ENCODE data around the gene DUSP7.

The DUSP7 gene

DNA sequence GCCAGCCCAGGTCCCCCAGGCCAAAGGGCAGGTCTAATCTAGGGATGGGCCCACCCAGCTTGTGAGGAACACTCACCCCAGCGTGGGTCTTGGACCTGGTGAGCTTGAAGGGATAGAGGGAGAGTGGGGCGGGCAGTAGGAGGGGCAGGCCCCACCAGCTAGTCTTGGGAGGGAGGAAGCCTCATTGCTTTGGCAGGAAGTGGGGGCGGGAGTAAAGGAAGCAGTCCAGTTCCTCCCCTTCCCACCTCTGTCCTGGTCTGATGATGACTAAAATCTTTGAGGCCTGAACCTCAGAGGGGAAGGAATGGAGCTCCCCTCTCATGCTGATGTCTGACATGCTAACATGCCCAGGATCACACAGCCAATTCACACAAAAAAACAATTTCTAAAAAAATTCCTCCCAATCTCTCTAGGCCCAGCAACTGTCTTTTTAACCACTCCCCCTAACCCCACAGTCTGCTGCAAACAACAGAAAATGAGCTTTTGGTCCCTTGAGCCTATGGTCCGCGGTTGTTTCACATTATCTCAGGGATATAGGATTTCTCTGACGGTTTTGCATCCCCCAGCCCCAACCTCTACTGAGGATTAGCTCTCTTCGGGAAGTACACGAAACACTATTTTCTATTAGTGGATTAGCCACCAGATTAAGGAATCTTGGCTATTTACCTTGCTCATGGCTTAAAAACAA is 30.7 kb upstream of the DUSP7 start:
- no peak for FAIRE-seq
- DNase-seq (ENCODE audit: low spot score), result peak; percentile 12

DNA sequence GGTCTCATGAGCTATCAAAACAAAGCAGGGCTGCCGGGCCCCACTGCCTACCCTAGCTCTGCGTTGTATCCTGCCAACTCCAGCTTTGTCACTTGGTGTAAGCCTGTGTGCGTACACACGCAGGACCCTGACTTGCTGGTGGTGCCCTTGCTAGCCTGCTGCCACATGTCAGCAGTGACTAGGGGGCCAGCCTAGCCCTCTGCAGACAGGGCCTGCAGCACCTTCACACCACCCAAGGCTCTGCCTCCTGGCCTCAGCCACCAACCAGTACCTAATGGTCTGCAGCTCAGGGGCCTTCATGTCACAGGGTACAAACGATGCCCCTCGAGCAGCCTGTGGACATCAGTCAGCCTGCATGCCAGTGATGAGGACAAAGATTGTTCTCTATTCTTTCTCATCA is 30.1 kb upstream of the DUSP7 start:
- DNase-seq (ENCODE audit: low spot score) (no peak), FAIRE-seq (no peak)

DNA sequence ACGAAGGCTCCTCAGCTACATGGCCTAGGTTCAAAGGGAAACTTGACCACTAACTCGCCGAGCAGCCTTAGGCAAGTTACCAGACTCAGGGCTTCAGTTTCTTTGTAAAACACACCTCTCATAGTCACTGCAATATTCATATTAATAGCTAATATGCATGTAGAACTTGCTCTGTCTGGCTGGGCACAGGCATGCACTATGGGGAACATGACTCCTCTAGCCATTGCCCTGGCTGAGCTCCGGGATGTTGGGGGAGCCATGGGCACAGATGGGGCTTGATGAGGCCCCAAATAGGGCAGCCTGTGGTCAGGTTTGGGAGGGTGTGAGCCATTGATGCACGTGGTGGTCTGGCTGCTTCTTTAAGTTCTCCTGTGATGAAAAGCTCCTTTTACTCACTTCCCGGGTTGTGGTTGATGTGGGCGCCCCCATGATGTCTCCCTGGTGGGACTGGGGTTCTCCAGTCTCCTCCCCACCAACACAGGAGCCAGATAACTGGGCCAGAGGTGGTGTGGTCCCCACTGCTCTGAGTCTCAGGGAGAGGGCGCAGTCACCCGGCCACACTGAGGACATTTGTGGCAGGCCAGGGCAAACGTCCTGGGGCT is 29.4 kb upstream of the DUSP7 start:
- no peak for FAIRE-seq
- DNase-seq (ENCODE audit: low spot score), result no peak

DNA sequence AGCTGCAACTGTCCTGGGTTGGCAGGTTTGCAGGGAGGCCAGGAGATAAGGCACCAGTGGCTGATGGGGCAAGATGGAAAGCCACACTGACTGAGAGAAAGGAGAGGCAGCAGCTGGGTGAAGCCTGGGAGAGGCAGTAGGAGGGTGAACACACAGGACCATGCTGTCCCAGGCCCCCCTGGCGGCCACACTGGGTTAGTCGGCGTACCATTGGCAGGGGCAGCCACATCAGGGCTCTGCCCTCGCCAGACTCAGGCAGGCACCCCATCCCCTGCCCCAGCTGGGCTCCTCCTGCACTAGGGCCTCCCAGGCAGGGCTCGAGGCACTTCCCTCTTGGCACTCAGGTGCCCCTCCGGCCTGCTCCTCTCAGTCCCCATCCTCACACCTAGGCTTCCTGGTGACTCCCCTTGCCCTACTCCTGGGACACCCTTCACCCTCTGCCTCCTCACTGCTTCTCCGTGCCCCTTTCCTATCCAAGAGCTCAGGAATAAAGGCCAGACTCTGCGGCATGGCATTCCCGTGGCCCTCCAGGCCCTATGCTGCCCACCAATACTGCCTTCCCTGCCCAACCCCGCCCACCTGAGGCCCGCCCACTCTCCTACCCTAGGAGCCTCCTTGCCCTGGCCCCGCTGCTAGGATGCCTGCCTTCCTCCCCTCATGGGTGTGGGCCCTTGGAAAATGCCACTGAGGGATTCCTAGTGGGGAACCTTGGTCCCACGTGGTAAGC is 28.7 kb upstream of the DUSP7 start:
- no peak for FAIRE-seq
- DNase-seq (ENCODE audit: low spot score), result no peak

DNA sequence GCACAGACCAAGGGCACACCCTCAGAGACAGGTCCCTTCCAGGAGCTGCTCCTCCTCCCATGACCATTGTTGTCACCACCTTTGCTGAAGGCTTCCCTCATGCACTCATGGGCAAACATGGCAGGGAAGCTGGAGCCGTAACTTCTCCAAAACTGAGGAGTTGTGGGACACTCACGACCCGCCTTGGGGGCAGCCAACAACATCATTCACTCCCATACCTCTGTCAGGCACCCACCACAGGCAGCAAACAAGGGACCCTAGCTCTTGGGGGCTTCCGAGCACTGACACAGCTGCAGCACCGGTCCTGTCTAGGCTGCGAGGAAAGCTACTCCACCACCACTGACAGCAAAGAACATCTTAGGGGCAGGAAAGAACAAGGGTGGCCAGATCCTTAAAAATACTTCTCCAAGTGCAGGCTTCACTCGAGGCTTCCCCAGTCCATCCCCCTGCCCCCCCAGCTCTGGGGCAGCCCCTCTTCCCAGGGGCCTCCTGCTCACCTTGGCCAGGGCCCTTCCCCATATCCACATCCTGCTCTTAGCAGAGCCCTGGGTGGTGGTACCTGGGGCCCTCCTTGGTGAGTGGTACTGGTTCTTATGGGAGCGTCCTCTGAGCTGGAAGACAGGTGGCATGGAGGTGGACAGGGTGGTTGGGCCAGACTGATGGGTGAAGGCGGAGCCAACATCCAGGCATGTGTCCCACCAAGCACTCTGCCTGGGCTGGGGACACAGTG is 28.0 kb upstream of the DUSP7 start:
- no peak for FAIRE-seq

DNA sequence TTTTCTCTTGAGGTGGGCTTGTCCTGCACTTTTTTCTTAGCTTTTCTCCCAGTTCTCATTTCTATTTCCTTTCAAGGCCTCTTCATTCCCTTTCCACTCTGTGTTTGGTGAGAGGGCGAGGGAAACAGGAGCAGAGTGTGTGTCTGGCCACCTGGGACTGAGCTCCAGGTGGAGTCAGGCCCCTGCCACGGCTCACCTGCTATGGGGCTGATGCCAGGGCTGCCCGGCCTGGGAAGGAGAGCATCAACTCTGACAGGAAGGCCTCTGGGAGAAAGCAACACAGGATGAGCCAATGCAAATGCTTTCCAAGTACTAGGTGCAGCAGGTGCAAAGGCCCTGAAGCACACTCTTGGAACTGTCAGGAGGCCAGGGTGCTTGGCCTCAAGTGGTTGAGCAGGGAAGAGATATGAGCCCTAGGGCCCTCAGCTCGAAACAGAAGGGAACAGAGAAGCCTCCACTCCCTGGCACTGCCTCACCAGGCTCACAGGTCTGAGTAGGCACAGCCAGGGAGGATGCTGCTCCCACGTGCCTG is 27.3 kb upstream of the DUSP7 start:
- DNase-seq (ENCODE audit: low spot score), result no peak
- no peak for FAIRE-seq

More for the DNA sequence above, 28.0 kb upstream of the DUSP7 start:
- DNase-seq (ENCODE audit: low spot score), result no peak

DNA sequence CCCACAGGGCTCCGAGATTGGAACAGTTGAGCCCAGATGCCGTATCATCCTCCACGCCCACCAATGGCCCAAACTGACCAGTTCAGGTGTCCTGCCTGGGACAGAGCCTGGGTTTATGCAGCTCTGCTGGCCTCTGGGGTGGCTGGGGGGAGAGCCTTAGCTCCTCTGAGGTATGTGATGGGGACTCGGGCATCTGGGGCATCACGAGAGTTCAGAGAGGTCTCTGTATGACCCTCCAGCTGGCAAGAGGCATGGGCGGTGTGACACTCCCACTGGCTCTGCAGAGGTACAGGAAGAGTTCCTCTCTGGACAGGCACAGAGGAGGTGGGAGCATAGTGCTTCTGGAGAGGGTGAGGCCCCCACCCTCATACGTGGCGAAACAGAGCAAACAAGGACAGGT is 26.6 kb upstream of the DUSP7 start:
- FAIRE-seq (no peak), DNase-seq (ENCODE audit: low spot score) (no peak)

DNA sequence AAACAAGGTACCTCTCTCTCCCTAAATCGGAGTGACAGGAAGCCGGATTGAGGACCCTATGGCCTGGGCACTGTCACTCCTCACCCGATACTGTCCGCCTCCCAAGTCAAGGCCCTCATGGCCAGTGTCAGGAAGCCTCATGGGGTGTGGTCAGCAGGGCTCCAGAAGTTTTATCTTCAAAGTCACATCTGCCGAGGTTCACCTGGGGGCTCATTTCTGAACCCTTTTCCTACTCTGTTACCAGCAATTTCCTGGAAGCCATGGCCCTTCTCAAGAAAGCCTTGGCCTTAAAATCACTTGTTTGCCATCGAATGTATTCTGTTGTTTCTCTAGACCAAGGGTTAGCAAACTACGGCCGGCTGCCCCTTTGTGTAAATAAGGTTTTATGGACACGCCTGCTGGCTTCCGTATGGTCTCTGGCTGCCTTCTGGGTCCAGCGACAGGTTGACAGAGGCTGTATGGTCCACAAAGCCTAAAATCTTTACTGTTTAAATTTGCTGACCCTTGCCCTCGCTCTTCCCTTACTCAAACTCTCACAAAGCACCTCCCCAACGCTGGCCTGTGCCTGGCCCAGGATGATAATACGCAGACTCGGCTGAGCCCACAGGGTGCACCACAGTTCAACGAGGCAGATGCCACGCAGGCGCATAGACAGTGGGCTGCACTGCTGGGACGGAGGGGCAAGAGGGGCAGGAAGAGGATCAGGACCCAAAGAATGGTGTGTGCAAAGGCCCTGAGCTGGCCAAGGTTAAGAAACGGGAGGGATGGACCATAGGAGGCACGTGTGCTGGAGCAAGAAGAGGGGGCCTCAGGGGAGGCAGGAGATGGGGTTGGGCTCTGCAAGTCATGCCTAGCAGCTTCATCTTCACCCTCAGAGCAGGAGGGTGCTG is 24.7 kb upstream of the DUSP7 start:
- FAIRE-seq, result no peak
- no peak for DNase-seq (ENCODE audit: low spot score)

DNA sequence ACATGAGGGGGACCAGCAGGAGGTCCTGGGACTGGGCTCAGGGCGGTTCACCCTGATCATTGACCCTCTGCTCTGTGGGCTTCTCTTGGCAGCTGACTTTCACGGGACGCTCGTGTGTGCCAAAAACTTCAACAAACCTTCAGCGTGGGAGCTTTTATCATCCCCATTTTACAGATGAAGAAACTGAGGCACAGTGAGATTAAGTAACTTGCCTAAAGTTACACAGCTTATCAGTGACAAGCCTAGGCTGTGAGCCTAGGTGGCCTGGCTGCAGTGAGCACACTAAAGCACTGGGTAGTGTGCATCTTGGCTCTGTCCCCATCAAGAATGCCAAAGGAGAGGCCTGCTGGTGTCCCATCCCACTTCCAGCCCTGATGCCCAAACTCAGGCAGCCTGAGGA is 23.6 kb upstream of the DUSP7 start:
- FAIRE-seq (no peak), DNase-seq (ENCODE audit: low spot score) (no peak)

DNA sequence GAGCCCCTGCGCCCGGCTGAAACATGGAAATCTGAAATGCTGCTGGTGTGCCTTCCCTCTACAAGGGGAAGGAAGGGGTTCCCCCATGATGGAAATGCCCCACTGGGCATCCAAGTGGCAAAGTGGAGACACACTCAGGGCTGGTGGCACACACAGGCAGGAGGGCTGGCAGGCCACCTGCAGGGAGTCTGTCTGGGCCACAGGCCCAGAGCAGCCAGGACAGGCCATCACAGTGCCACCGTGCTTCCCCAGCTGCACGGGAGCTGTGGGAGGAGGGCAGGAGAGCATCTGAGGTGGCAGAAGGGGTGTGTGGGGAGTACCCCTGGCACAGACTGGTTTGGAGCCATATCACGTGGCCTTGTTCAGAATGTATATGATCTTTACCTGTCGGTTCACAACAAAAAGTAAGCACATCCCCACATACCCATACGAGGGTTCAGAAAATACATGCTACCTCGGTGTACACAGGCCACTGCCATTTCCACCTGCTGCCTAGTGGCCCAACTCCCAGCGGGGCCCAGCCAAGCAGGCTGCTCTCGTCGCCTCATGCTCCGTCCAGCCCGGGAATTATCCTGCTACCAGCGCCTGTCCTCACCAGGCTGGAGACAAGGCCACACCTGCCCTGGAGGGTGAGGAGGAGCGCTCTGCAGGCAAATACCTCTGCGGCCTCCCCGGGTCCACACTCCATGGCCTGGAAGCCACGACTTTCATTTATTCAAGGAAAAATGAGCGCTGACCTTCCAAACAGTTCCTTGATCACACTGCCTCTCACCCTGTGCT is 22.6 kb upstream of the DUSP7 start:
- FAIRE-seq (no peak), DNase-seq (ENCODE audit: low spot score) (no peak)

DNA sequence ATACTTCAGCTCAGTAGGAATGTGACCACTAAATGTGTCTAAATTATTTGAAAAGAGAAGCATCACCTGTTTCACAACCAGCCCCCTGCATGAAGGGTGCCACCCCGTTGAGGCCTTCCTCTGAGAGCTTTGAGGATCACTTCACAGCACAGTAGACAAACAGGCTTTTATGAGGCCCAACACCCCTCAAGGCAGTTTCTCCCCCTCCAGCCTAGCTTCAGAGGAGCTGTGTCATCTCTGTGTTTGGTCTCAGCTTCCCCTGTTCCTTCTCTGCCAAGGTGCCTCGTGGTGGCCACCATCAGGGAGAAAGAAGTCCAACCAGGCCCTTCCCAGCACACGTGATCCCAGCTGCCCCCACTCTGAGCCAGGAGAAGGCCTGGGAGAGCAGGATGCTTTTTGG is 21.6 kb upstream of the DUSP7 start:
- no peak for FAIRE-seq
- no peak for DNase-seq (ENCODE audit: low spot score)

DNA sequence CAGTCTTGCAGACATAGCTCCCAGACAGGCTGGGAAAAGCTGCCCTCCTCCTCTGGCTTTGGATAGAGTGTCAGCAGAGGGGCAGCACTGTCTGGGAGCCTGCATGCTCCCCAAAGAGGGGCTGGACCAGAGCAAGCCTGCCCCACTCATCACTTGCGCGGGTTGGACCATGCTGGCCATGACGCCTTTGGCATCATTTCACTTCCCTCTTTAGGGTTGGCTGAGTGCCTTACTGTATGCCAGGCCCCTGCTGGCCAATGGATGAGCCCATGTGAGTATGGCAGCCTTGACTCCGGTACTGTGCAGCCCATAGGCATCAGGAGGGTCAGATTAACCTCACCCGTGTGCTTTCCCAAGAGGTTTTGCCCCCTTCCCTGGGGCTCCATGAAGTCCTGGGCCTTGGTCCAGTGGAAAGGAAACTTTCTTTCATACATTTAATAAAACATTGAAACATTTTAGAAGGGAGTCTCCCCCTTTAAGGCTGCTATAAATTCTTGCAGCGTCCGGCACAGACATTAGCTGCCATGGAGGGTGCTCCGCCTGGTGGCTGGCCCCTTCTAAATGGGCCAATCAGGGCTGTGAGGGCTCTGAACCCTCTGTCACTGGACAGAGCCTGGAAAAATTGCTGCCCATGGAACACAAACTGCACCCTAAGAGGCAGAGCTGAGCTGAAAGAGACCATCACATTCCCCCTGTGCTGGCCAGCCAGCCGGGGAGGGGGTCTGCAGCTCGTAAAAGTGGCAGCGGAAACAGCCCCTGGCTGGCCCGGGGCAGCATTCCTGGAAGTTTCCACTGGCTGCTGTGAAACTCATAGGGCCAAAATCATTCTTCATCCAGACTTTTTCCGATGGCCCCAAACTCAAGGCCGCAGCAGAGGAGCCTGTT is 20.8 kb upstream of the DUSP7 start:
- FAIRE-seq (no peak), DNase-seq (ENCODE audit: low spot score) (no peak)

DNA sequence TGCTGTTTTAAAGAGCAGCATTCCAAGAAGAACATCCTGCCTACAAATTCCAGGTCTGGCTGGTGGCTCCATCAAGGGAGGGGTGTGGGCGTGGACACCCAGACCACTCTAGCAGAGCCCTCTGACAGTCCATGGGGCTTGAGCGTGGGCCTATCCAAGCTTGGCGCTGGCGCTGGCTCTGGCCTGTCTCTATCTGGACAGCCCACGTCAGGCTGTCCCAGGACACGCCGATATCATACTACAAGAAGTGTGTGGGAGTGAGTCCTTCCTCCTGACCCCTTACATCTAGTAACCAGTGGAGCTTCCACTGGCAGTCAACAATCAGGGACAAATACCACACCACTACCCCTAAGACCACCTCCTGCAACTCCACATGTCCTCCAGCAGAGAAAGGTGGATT is 17.1 kb upstream of the DUSP7 start:
- DNase-seq (ENCODE audit: low spot score) (no peak), FAIRE-seq (no peak)

DNA sequence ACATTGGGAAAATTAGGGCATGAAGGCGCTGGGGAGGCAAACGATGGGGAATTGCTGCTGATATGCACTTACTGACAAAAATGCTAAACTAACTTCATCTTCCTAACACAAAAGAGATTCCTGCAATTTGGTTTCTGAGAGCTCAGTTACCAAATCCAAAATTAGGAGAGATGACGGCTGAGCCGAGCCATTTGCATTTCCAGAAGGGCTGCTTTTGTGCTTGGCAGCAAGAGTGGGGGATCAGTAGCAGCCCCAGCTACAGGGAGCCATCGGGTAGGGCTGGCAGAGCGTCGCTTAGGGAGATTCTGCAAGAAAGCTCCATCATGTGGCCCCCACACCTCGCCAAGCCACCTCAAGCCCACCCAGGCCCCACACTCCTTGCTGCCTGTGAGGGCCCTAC is 16.1 kb upstream of the DUSP7 start:
- DNase-seq (ENCODE audit: low spot score) (no peak), FAIRE-seq (no peak)

DNA sequence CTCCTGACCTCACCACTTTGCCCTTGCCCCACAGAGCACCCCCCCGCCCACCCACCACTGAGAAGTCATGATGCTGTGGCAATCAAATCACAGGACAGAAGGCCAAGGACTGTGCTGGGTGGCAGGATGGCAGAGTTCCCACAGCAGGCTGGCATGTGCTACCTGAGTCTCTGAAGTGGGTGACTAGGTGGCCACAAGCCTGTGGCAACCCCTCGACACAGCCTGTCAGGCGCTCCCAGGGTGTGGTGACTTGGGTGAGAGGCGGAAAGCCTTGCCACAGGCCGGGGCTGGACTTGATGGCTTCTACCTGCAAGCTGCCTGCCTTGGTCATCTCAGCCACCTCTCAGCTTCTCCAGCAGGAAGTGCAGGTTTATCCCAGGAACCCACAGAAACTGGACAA is 15.6 kb upstream of the DUSP7 start:
- no peak for DNase-seq (ENCODE audit: low spot score)
- no peak for FAIRE-seq

DNA sequence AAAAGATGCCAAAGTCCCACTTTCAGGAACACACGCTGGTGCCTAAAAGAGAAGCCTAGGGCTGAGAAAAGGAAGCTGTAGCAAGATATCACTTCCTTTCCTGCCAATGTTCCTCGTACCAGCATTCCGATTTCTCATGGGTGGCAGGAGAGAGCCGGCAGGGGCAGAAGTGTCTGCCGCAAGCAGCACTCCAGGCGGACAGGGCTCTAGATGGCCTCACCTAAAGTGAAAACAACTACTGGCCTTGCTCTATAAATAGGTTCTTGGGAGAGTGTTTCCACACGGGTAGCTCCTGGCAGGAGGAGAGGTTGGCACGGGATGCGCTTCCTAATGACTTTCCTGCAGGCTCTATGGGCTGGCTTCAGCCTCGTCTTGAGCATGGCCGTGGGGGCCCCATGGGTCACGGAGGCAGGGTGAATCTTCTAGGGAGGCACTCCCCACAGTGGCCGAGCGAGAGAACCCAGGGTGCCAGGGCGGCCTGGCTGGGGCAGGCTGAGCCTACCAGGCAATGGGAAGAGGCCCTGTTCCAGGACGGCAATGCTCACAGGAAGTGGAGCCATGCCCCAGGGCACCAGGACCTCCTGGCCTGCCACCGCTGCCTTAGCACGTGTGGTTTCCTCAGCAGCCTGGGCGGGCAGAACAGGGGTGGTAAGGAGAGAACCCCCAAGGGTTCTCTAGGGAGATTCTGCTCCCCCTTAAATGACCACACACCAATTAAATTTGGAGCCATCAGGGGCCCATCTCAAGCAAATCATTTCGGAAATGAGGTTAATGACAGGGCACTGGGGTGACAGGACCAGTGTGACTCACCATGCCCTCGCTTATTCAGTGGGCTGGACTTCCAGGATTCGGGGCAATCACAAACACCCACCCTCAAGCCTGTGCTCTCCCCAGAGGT is 14.6 kb upstream of the DUSP7 start:
- DNase-seq (ENCODE audit: low spot score) (no peak), FAIRE-seq (no peak)

DNA sequence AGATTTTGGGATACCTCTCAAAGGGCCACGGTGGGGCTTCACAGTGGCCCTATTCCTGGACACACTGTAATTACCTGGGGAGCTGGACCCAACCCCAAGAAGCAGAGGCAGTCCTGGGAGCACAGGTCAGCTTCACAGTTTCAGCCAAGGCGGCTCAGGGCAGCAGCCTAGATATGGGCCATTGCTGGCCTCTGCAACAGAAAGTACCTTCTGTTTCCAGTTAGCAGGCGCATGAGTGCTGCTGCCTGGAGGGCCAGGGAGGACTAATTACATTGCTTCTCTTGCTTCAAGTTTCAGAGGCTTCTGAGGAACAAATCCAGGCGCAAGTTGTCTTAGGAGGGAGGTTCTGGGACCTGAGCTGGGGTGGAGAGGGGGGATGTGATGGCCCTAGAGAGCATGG is 13.5 kb upstream of the DUSP7 start:
- no peak for FAIRE-seq
- DNase-seq (ENCODE audit: low spot score), result no peak

DNA sequence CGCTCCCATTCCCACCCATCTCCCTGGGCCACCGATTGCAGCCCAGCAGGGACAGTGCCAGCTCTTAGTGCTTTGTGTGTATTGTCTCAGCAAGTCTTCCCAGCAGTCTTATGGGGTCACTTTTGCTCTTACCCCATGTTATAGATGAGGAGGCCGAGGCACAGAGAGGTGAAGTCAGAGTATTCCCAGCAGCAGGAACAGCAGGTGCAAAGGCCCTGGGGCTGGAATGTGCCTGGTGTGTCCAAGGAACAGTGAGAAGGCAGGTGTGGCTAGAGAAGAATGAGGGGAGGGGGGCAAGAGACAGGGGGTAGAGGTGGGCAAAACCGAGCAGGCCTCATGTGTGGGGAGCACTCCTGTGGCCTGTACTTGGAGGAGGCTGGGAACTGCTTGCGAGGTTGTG is 12.8 kb upstream of the DUSP7 start:
- FAIRE-seq, result no peak
- DNase-seq (ENCODE audit: low spot score), result no peak

Measured in RCC 7860 (cell line).